Nasal cavity respiratory epithelium epithelial cell of viscerocranial mucosa (primary cell): ENCODE data around the gene MPPED1. TPM values are rescaled to one million over a fixed set of nuclear protein-coding genes. Genes with fewer than 3 reads are reported as not detected.

Experiments used
- total RNA-seq: library from RNA; depleted of rRNA; stranded (reverse); fragments of >200 nt; gene quantifications from 2 replicates; pipeline ENCODE4 v1.2.3, GENCODE V29; 2014

MPPED1 gene, protein sequence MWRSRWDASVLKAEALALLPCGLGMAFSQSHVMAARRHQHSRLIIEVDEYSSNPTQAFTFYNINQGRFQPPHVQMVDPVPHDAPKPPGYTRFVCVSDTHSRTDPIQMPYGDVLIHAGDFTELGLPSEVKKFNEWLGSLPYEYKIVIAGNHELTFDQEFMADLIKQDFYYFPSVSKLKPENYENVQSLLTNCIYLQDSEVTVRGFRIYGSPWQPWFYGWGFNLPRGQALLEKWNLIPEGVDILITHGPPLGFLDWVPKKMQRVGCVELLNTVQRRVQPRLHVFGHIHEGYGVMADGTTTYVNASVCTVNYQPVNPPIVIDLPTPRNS
- total RNA-seq: not detected in 2 replicates

DNA sequence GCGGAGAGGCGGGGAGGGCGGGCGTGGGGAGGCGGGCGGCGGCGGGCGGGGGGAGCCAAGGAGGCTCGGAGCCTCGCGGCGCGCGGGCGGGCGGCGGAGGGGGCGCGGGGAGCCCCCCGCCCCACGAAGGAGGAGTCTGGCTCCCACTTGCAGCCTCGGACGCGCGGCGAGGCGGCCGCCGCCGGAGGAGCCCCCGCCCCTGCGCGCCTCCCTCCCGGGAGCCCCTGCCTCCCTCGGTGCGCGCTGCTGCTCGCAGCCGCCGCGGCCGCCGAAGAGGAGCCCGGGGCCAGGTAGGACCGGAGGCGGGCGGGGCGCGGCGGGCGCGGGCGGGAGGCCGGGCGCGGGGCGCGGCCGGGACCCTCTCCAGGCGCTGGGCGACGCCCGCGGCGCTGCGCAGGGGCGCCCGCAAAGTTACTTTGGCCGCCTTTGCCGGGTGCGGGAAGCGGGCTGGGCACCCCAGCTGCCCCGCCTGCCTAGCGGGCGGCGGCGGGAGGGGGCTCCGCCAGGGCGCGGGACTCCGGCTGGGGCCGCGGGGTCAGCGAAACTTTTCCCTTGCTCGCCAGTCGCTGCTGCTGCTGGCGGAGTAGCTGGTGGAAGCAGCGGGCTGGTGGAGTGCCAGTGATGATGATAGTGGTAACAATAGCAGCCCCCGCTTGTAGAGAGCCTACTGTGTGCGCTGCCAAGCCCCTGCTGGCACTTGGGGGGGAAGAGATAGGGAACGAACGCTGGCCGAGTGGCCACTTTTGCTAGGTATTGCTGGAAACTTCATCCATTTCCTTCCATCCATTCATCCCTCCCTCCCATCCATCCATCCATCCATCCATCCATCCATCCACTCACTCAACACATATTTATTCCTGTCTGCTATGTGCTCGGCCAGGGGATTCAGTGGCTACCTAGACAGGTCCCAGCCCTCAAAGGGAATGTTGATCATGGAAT lies at the start of gene MPPED1:
TSS of gene MPPED1 (plus strand) at position 146 of the 939 bp plus-strand sequence. CDS start 12,972 bp downstream, outside the sequence.

Other genes with a start within 250 kb of the MPPED1 start
- gene TTLL12, start 224.9 kb upstream of the MPPED1 start, total RNA-seq: 55.0 and 94.5 TPM in 2 replicates
- not detected in 2 replicates for gene SCUBE1, start 68.6 kb upstream of the MPPED1 start, total RNA-seq